Measurements from ENCODE around the gene ARMS2.
A peak's percentile ranks its signal among the peaks of the same experiment; 100 is the strongest.

Gene ARMS2

DNA sequence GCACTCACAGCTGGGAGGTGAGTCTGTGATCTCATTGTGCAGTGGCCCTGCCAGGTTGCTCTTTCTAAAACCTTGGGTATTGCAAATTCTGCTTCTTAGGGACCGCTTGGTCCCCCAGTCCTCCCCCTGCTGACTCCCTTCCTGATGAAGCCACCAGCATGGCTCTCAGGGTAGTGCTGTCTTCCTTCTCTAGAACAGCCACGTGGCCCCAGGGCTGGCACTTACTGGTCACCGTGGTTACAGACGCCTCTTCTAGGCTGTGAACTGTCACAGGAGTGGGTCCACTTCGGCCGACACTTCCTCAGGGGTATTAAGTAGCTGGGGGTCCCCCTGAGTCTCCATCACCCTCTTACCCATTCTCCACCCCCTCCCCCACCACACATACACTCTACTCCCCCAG is 4.2 kb downstream of the ARMS2 start:
- Mint-ChIP-seq H3K4me3 (no peak overlapping the region), H3K36me3 (ENCODE audit: insufficient read depth) (no peaks in the 10 kb centered on the region), H3K27ac (ENCODE audit: low read depth) (no peak overlapping the region), H3K27me3 (peaks cover 68% of the 10 kb centered on the region), H3K9me3 (no peaks in the 10 kb centered on the region), H3K4me1 (peaks cover 13% of the 10 kb centered on the region)
- ATAC-seq (replicated peaks; ENCODE audit: extremely low read depth, poor library complexity, severe bottlenecking) (no peak), DNase-seq (ENCODE audit: low spot score in 2 of 2) (no peak)

DNA sequence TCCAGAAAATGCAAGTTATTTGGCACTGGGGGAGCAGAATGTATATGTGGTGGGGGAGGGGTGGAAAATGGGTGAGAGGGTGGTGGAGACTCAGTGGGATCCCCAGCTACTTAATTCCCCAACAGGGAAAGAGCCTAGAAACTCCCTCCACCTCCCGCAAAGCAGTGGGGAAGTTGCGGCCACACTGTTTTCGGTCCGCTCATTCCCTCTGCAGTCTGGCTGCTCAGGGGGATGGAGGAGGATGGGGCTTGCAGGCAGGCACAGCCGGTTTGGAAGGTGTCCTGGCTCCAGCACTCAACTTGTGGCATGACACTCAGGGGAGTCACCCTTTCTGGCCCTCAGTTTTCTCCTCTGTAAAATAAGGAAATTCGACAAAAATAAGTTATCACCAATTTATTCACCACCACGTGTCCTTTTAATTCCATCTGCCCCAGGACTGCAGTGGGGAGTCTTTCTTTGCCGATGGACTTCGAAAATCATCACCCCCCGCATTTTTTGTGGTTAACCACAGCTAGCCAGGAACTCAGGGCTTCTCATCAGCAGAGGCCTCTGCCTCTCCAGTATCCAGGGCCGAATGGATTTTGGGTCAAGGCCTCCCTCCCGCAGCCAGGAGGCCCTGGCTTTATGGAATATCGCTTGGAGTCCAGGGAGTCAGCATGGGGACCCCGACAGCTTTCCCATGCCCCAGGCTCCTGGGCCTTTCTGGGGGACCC is 5.3 kb downstream of the ARMS2 start:
- DNase-seq (ENCODE audit: low spot score in 2 of 2) (no peak), ATAC-seq (replicated peaks; ENCODE audit: extremely low read depth, poor library complexity, severe bottlenecking) (no peak)
- Mint-ChIP-seq H3K27ac (ENCODE audit: low read depth) (no peak overlapping the region), H3K36me3 (ENCODE audit: insufficient read depth) (no peaks in the 10 kb centered on the region), H3K27me3 (peaks cover 70% of the 10 kb centered on the region), H3K9me3 (no peaks in the 10 kb centered on the region), H3K4me1 (peaks cover 13% of the 10 kb centered on the region), H3K4me3 (peak overlapping the region; percentile 27)

DNA sequence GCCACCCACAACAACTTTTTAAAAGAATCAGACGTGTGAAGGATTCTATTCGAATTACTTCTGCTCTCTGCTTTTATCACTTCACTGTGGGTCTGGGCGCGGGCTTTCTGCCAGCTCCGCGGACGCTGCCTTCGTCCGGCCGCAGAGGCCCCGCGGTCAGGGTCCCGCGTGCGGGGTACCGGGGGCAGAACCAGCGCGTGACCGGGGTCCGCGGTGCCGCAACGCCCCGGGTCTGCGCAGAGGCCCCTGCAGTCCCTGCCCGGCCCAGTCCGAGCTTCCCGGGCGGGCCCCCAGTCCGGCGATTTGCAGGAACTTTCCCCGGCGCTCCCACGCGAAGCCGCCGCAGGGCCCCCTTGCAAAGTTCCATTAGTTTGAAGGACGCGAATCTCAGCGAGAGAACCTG is 6.4 kb downstream of the ARMS2 start:
- Mint-ChIP-seq H3K4me1 (peaks cover 13% of the 10 kb centered on the region), H3K36me3 (ENCODE audit: insufficient read depth) (no peaks in the 10 kb centered on the region), H3K27ac (ENCODE audit: low read depth) (no peak overlapping the region), H3K9me3 (no peaks in the 10 kb centered on the region), H3K27me3 (peaks cover 78% of the 10 kb centered on the region), H3K4me3 (peak overlapping the region; percentile 37)
- ATAC-seq (replicated peaks; ENCODE audit: extremely low read depth, poor library complexity, severe bottlenecking) (no peak), DNase-seq (ENCODE audit: low spot score in 2 of 2) (no peak)

DNA sequence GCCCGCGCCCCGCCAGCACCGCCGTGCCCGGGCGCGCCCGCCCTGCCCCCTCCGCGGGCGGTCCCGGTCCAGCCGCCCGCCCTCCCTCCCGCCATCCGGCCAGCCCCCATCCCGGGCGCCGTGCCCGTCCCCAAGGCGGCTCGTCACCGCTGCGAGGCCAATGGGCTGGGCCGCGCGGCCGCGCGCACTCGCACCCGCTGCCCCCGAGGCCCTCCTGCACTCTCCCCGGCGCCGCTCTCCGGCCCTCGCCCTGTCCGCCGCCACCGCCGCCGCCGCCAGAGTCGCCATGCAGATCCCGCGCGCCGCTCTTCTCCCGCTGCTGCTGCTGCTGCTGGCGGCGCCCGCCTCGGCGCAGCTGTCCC is 6.9 kb downstream of the ARMS2 start, which contains the start of gene HTRA1:
Gene HTRA1 (plus strand): TSS at position 187 of the 362 bp plus-strand sequence. CDS start 100 bp downstream, at position 287.
- peaks cover 78% of the 10 kb centered on the region for H3K27me3 Mint-ChIP-seq
- peak within 1 kb of the TSS; percentile 79 for H3K4me3 Mint-ChIP-seq

DNA sequence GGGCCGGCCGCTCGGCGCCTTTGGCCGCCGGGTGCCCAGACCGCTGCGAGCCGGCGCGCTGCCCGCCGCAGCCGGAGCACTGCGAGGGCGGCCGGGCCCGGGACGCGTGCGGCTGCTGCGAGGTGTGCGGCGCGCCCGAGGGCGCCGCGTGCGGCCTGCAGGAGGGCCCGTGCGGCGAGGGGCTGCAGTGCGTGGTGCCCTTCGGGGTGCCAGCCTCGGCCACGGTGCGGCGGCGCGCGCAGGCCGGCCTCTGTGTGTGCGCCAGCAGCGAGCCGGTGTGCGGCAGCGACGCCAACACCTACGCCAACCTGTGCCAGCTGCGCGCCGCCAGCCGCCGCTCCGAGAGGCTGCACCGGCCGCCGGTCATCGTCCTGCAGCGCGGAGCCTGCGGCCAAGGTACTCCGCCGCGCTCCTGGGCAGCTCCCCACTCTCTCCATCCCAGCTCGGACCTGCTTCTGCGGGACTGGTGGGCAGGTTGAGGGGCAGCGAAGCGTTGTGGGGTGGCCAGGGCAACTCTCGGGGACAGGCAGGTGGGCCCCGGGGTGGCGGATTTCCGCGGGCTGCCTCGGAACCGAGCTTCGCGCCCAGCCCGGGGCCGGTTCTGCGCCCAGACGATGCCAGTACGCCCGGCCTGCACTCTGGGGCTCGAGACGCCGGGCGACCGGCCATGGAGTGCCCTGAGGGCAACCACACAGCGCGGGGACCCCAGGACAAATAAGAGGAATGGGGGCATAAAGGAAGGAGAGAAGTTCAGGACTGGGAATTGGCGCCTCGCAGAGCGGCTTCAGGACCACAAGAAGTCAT is 7.5 kb downstream of the ARMS2 start:
- Mint-ChIP-seq H3K4me3 (peak overlapping the region; percentile 79), H3K27me3 (peaks cover 76% of the 10 kb centered on the region), H3K27ac (ENCODE audit: low read depth) (no peak overlapping the region), H3K9me3 (no peaks in the 10 kb centered on the region), H3K36me3 (ENCODE audit: insufficient read depth) (no peaks in the 10 kb centered on the region), H3K4me1 (peaks cover 13% of the 10 kb centered on the region)
- ATAC-seq (replicated peaks; ENCODE audit: extremely low read depth, poor library complexity, severe bottlenecking) (no peak), DNase-seq (ENCODE audit: low spot score in 2 of 2) (no peak)

More for the DNA sequence above, 6.9 kb downstream of the ARMS2 start, which contains the start of gene HTRA1:
- Mint-ChIP-seq H3K27ac (ENCODE audit: low read depth) (no peak within 1 kb of the TSS), H3K9me3 (no peaks in the 10 kb centered on the region), H3K4me1 (peaks cover 13% of the 10 kb centered on the region), H3K36me3 (ENCODE audit: insufficient read depth) (no peaks in the 10 kb centered on the region)
- DNase-seq (ENCODE audit: low spot score in 2 of 2) (no peak), ATAC-seq (replicated peaks; ENCODE audit: extremely low read depth, poor library complexity, severe bottlenecking) (no peak)

DNA sequence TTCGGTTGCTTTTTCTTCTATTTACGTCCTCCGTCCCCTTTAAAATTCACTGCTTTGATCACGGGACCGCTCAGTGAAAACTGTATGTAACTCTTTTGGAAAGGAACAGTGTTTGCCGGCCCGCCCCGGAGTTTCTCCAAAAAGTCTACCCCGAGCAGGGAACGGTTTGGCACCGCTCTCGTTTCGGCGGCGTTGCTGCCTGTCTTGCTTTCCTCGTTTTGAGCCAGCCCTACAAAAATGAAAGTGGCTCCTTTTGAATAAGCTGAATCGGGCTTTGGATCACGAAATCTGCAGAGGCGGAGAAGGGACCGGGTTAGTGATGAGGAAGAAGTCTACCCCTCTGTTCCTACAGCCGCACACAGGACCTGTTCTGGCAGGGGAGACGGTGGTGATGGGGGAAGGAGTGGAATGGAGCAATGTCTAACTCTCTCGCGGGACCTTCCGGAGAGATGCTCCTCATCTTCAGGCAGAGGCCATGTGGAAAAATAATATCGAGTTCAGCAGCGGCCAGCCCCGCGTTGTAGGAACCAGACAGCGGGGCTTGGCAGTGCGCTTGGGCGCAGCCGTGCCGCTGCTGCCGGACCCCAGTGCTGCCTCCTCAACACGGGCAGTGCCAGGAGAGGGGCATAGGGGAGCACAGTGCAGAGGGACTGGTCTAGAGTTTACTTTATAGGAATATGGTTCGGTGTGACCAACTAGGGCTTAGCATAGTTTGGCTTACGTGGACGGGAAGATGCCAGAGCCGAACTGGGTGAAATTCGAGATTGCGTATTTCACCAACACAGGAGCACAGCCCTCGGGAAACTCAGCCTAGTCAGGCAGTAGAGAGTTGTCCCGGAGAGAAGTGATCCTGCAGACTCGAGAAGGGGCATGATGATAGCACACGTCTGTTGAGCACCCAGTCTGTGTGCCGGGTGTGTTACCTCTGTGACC is 8.3 kb downstream of the ARMS2 start:
- H3K27ac Mint-ChIP-seq (ENCODE audit: low read depth), result no peak overlapping the region
- no peaks in the 10 kb centered on the region for H3K9me3 Mint-ChIP-seq
- H3K27me3 Mint-ChIP-seq, result peaks cover 76% of the 10 kb centered on the region
- peaks cover 13% of the 10 kb centered on the region for H3K4me1 Mint-ChIP-seq
- no peak for DNase-seq (ENCODE audit: low spot score in 2 of 2)
- no peaks in the 10 kb centered on the region for H3K36me3 Mint-ChIP-seq (ENCODE audit: insufficient read depth)
- ATAC-seq (replicated peaks; ENCODE audit: extremely low read depth, poor library complexity, severe bottlenecking), result no peak
- peak overlapping the region; percentile 79 for H3K4me3 Mint-ChIP-seq

DNA sequence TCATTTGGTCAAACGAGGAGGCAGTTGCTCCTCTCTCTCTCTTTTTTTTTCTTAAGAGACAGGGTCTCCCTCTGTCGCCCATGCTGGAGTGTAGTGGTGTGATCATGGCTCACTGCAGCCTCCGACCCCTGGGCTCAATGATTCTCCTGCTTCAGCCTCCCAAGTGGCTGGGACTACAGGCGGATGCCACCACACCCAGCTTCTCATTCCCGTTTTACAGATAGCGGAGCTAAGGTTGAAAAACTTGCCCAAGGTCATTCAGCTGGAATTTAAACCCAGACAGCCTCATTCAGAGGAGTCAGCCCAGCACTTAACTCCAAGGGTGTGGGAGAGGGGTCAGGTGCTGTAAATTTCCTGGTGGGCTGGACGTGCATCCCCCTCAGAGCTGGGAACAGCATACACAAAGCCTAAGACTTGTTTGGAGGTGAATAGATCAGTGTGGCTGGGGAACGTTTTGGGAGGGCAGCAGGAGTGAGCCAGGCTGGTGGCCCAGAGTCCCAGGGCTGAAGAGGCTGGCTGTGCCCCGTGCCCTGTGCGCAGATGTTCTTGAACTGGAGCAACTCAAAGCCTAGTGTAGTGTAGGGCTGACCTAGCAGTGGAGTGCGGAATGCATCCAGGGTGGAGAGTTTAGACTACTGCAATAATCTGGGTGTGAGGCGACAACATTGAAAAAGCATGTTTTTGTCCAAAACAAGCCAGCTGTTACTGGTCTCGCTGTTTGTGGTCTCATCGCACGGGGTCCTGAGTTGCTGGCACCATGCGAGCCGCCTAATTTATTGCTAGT is 9.2 kb downstream of the ARMS2 start:
- Mint-ChIP-seq H3K27ac (ENCODE audit: low read depth) (no peak overlapping the region), H3K4me3 (peak overlapping the region; percentile 79), H3K4me1 (peaks cover 13% of the 10 kb centered on the region), H3K27me3 (peaks cover 76% of the 10 kb centered on the region), H3K36me3 (ENCODE audit: insufficient read depth) (no peaks in the 10 kb centered on the region), H3K9me3 (no peaks in the 10 kb centered on the region)
- DNase-seq (ENCODE audit: low spot score in 2 of 2) (no peak), ATAC-seq (replicated peaks; ENCODE audit: extremely low read depth, poor library complexity, severe bottlenecking) (no peak)

DNA sequence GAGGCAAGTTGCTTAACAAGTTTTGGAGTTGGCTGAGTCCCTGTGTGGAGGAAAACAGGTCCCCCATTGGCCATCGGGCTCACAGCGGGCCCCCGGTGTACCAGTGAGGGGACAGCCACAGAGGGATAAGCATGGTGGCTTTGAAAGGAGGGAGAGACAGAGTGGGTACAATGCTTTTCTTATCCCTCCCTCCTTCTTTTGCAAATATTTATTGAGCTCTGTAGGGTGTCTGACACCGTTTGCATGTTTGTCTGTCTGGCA is 9.7 kb downstream of the ARMS2 start:
- Mint-ChIP-seq H3K27ac (ENCODE audit: low read depth) (no peak overlapping the region), H3K9me3 (no peaks in the 10 kb centered on the region), H3K4me1 (peaks cover 12% of the 10 kb centered on the region), H3K36me3 (ENCODE audit: insufficient read depth) (no peaks in the 10 kb centered on the region), H3K27me3 (peaks cover 76% of the 10 kb centered on the region), H3K4me3 (no peak overlapping the region)
- DNase-seq (ENCODE audit: low spot score in 2 of 2), result no peak
- no peak for ATAC-seq (replicated peaks; ENCODE audit: extremely low read depth, poor library complexity, severe bottlenecking)

DNA sequence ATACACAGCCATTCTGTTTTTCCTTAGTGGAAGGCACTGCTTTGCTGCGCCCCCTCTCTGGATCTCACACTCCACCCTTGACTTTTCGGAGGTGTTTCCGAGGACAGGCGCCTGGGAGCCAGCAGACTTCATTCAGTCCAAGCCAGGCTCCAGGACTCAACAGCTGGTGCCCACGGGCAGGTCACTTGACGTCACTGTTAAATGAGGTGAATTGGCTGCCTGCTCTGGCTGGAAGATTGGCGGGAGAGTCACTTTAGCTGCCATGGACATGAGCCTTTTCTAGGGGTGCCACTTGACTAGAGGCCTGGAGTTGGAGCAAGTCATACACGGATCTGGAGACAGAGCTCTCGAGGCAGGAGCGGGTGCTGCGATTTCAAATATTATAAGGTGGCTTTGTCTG is 10.1 kb downstream of the ARMS2 start:
- ATAC-seq (replicated peaks; ENCODE audit: extremely low read depth, poor library complexity, severe bottlenecking) (no peak), DNase-seq (ENCODE audit: low spot score in 2 of 2) (no peak)
- H3K4me3 Mint-ChIP-seq, result no peak overlapping the region
- H3K9me3 Mint-ChIP-seq, result no peaks in the 10 kb centered on the region
- no peaks in the 10 kb centered on the region for H3K36me3 Mint-ChIP-seq (ENCODE audit: insufficient read depth)
- peaks cover 76% of the 10 kb centered on the region for H3K27me3 Mint-ChIP-seq
- H3K4me1 Mint-ChIP-seq, result peaks cover 9% of the 10 kb centered on the region
- H3K27ac Mint-ChIP-seq (ENCODE audit: low read depth), result no peak overlapping the region

DNA sequence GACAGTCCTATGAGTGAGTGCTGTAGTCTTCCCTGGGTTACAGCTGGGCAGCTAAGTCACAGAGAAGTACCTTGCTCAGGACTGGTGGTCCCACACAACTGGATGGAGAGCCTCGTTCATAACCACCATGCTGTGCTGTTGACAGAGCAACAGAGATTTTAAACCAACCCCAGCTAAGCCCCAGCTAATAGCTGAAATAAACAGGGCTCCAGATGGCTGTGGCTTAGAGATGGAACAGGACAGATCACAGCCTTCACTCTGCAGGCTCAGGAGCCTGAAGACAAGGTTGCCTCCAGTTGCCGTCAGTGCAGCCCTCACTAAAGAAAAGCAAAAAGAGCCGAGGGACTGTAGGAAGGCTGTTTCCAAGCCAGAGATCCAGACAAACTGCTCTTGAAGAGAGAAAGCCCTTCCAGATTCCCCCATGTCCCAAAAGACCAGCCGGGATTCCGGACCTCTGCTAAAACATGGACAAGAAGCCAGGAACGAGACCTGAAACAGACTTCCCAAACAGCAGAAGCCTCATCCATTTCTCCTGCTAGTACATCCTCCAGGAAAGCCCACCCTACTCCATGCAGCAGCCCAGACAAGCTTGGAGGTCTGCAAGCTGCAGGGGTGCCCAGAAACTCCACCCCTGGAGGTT is 11.1 kb downstream of the ARMS2 start:
- peaks cover 75% of the 10 kb centered on the region for H3K27me3 Mint-ChIP-seq

DNA sequence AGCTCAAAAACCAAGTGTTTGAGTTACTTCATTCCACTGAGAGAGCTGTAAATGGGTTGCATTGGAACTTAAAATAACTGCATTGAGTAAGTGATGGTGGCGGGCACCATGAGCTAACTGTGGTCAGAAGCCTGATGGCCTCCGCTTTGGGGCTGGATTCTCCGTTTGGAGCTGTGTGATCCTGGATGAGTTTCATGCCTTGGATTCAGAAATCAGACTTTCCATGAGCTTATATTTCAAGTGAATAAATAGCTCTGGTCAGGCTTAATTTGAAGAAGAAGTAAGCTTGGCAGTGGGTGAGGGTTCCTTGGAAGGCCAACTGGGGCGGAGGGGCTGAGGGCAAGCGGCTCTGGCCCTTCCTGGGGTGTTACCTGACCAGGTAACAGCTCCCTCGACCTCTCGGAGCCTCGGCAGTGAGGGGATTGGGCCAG is 12.5 kb downstream of the ARMS2 start:
- no peak overlapping the region for H3K27ac Mint-ChIP-seq (ENCODE audit: low read depth)
- H3K4me1 Mint-ChIP-seq, result peaks cover 9% of the 10 kb centered on the region
- no peaks in the 10 kb centered on the region for H3K36me3 Mint-ChIP-seq (ENCODE audit: insufficient read depth)
- no peak for ATAC-seq (replicated peaks; ENCODE audit: extremely low read depth, poor library complexity, severe bottlenecking)
- H3K9me3 Mint-ChIP-seq, result no peaks in the 10 kb centered on the region
- peaks cover 86% of the 10 kb centered on the region for H3K27me3 Mint-ChIP-seq
- no peak overlapping the region for H3K4me3 Mint-ChIP-seq
- no peak for DNase-seq (ENCODE audit: low spot score in 2 of 2)

More for the DNA sequence above, 11.1 kb downstream of the ARMS2 start:
- Mint-ChIP-seq H3K4me3 (no peak overlapping the region), H3K27ac (ENCODE audit: low read depth) (no peak overlapping the region), H3K36me3 (ENCODE audit: insufficient read depth) (no peaks in the 10 kb centered on the region), H3K9me3 (no peaks in the 10 kb centered on the region), H3K4me1 (peaks cover 9% of the 10 kb centered on the region)
- no peak for DNase-seq (ENCODE audit: low spot score in 2 of 2)
- no peak for ATAC-seq (replicated peaks; ENCODE audit: extremely low read depth, poor library complexity, severe bottlenecking)

Data from central memory CD8-positive, alpha-beta T cell (primary cell).